NT2/D1 (cell line): ENCODE results near the gene MAN1B1.
"Not testable (repeated sequence)": the region's sequence is repeated elsewhere in the genome, so short reads cannot be mapped to it uniquely, and the experiment has no call there.

Experiments used
- SUZ12 ChIP-seq: IDR thresholded peaks from 2 replicates; pipeline ENCODE4 v1.6.1; 2011; ENCODE audit not compliant: insufficient read length, insufficient read depth; ENCODE audit errors: extremely low read depth
- YY1 ChIP-seq: IDR thresholded peaks from 2 replicates; pipeline ENCODE4 v1.6.1; 2011; ENCODE audit not compliant: insufficient read length, insufficient read depth
- ZNF274 ChIP-seq: IDR thresholded peaks from 2 replicates; pipeline ENCODE4 v1.6.1; 2011; ENCODE audit warnings: mild to moderate bottlenecking, low read depth, low read length

DNA sequence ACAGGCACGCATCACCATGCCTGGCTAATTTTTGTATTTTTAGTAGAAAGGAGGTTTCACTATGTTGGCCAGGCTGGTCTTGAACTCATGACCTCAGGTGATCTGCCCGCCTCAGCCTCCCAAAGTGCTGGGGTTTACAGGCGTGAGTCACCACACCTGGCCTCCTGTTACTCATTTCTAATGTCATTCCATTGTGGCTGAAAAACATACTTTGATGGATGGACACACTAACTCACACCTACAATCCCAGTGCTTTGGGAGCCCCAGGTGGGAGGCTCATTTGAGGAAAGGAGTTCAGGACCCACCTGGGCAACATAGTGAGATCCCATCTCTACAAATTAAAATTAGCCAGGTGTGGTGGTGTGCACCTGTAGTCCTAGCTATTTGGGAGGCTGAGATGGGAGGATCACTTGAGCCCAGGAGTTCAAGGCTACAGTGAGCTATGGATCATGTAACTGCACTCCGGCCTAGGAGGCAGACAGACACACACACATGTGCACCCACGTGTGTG is 37.2 kb downstream of the MAN1B1 start:
- not testable (repeated sequence) for TF ChIP-seq YY1, SUZ12, ZNF274
